DND-41 (cell line): ENCODE results near the gene TMPRSS9.

Experiments
- ATAC-seq: fragments of 200-7000 bp; cut with Tn5 transposase; 3 replicates; pipeline ENCODE4 v1.9.1; 2021; ENCODE audit warnings: low read depth; ENCODE audit not compliant: insufficient read depth
- DNase-seq: peaks from one replicate; pipeline ENCODE4 v3.0.0-alpha.2; 2020
- H2AFZ ChIP-seq: 2 replicates; pipeline ENCODE4 v1.6.0; 2012; ENCODE audit warnings: low read depth, low read length
- H3K27ac ChIP-seq: 2 replicates; pipeline ENCODE4 v1.5.1; 2012; ENCODE audit warnings: low read length, inconsistent platforms
- H3K27me3 ChIP-seq: fragments of 200-600 bp; sonication (generic); 2 replicates; pipeline ENCODE4 v1.6.0; 2012; ENCODE audit warnings: low read length, mild to moderate bottlenecking, inconsistent platforms; ENCODE audit not compliant: insufficient read depth, poor library complexity
- H3K36me3 ChIP-seq: 2 replicates; pipeline ENCODE4 v1.5.1; 2012; ENCODE audit warnings: low read length, inconsistent platforms; ENCODE audit not compliant: insufficient read depth
- H3K4me1 ChIP-seq: 2 replicates; pipeline ENCODE4 v1.5.1; 2012; ENCODE audit warnings: mild to moderate bottlenecking, low read length; ENCODE audit not compliant: insufficient read depth
- H3K4me2 ChIP-seq: 2 replicates; pipeline ENCODE4 v1.6.0; 2012; ENCODE audit warnings: mild to moderate bottlenecking, moderate library complexity, low read length, inconsistent platforms; ENCODE audit not compliant: insufficient read depth
- H3K4me3 ChIP-seq, 2 experiments: fragments of 200-600 bp in 1 of 2; shearing (Covaris generic) in 1 of 2; 2 replicates each; pipeline ENCODE4 v1.5.1; 2012 to 2016; ENCODE audit warnings: inconsistent platforms in 2 of 2, low read length in 2 of 2, mild to moderate bottlenecking in 2 of 2, low read depth in 1 of 2, moderate library complexity in 1 of 2
- H3K79me2 ChIP-seq: 2 replicates; pipeline ENCODE4 v1.6.0; 2012; ENCODE audit warnings: low read length, inconsistent platforms; ENCODE audit not compliant: insufficient read depth
- H3K9ac ChIP-seq: 2 replicates; pipeline ENCODE4 v1.6.0; 2012; ENCODE audit warnings: low read depth, mild to moderate bottlenecking, inconsistent platforms, low read length, moderate library complexity
- H3K9me3 ChIP-seq: 2 replicates; pipeline ENCODE4 v1.5.1; 2012; ENCODE audit warnings: low read length, moderate library complexity, mild to moderate bottlenecking, inconsistent platforms; ENCODE audit not compliant: insufficient read depth, severe bottlenecking
- H4K20me1 ChIP-seq: 2 replicates; pipeline ENCODE4 v1.6.0; 2012; ENCODE audit warnings: low read length; ENCODE audit not compliant: insufficient read depth
- CTCF ChIP-seq: IDR thresholded peaks from 2 replicates; pipeline ENCODE4 v1.5.1; 2012; ENCODE audit warnings: borderline replicate concordance, low read length, moderate library complexity, mild to moderate bottlenecking; ENCODE audit not compliant: poor library complexity, severe bottlenecking; ENCODE audit errors: extremely low read depth
- EZH2 ChIP-seq: IDR thresholded peaks from 3 replicates; pipeline ENCODE4 v1.6.1; 2012; ENCODE audit warnings: borderline replicate concordance, low read depth, mild to moderate bottlenecking, moderate library complexity, low read length, inconsistent platforms; ENCODE audit not compliant: severe bottlenecking

Gene TMPRSS9

GRCh38 chr19:2372076-2372612, 12.1 kb downstream of the TMPRSS9 start:
- TF ChIP-seq CTCF (no peak), EZH2 (no peak)
- Histone ChIP-seq H3K4me2 (no peak overlapping the region), H3K79me2 (no peaks in the 10 kb centered on the region), H3K27me3 (no peaks in the 10 kb centered on the region), H3K4me1 (no peaks in the 10 kb centered on the region), H3K27ac (no peak overlapping the region), H3K4me3 (no peak overlapping the region), H3K9ac (no peak overlapping the region), H4K20me1 (no peaks in the 10 kb centered on the region), H3K36me3 (no peaks in the 10 kb centered on the region), H2AFZ (no peak overlapping the region), H3K9me3 (peaks cover 13% of the 10 kb centered on the region)
- no peak for DNase-seq
- no peak for ATAC-seq

GRCh38 chr19:2374808-2375207, 14.7 kb downstream of the TMPRSS9 start:
- Histone ChIP-seq H3K27me3 (no peaks in the 10 kb centered on the region), H2AFZ (no peak overlapping the region), H4K20me1 (no peaks in the 10 kb centered on the region), H3K9me3 (peaks cover 15% of the 10 kb centered on the region), H3K36me3 (no peaks in the 10 kb centered on the region), H3K27ac (no peak overlapping the region), H3K79me2 (no peaks in the 10 kb centered on the region), H3K4me2 (no peak overlapping the region), H3K4me3 (no peak overlapping the region), H3K4me1 (no peaks in the 10 kb centered on the region), H3K9ac (no peak overlapping the region)
- ATAC-seq (no peak), DNase-seq (no peak)
- TF ChIP-seq EZH2 (no peak), CTCF (no peak)

DNA sequence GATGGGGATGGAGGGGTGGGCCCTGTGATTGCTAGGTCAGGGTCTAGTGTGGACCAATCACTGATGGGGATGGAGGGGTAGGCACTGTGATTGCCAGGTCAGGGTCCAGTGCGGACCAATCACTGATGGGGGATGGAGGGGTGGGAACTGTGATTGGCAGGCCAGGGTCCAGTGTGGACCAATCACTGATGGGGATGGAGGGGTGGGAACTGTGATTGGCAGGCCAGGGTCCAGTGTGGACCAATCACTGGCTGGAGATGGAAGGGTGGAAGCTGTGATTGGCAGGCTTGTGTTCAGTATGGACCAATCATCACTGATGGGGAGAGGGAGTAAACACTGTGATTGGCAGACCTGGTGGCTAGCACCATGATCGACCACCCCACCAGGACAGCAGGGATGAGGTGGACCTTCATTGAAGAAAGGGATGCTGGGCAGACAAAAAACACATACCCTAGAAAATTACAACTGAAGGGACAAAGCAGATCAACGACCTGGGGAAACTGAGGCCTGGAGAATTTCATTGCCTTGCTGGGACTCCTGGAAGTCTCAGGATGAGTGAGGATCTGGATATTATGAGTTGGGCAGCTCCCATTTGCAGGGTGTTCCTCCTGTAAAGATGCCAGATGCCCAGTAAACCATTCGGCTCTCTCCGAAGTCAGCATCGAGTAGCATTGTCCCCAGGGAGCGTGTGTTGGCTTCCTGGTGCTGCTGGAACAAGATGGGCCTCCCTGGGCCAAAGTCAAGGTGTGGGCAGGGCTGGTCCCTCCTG, 15.5 kb downstream of the TMPRSS9 start:
- Histone ChIP-seq H3K4me3 (no peak overlapping the region), H3K27me3 (no peaks in the 10 kb centered on the region), H3K79me2 (no peaks in the 10 kb centered on the region), H3K9ac (no peak overlapping the region), H4K20me1 (no peaks in the 10 kb centered on the region), H3K9me3 (peaks cover 13% of the 10 kb centered on the region), H3K36me3 (no peaks in the 10 kb centered on the region), H3K4me1 (no peaks in the 10 kb centered on the region), H3K4me2 (no peak overlapping the region), H2AFZ (no peak overlapping the region), H3K27ac (no peak overlapping the region)
- DNase-seq (no peak), ATAC-seq (no peak)
- no peak for TF ChIP-seq CTCF
- no peak for TF ChIP-seq EZH2
